GM18858 (cell line): Measurements from ENCODE around the gene C1QTNF5.

Experiments
- ATAC-seq: cut with Tn5 transposase; IDR thresholded peaks from one replicate; pipeline ENCODE4 v1.9.1; 2021; ENCODE audit not compliant: unreplicated experiment

Gene C1QTNF5

GRCh38 chr11:119373059-119373920 is 32.6 kb upstream of the C1QTNF5 start:
- no peak for ATAC-seq

GRCh38 chr11:119372260-119373058 is 31.8 kb upstream of the C1QTNF5 start:
- ATAC-seq = no peak

GRCh38 chr11:119371778-119372182 is 31.1 kb upstream of the C1QTNF5 start:
- no peak for ATAC-seq

- ATAC-seq = no peak
These were observed 30.5 kb upstream of the C1QTNF5 start for GRCh38 chr11:119371067-119371601.

GRCh38 chr11:119370486-119371046 is 29.9 kb upstream of the C1QTNF5 start:
- ATAC-seq = no peak

GRCh38 chr11:119369132-119369925 is 28.6 kb upstream of the C1QTNF5 start:
- ATAC-seq = no peak

- ATAC-seq = no peak
These were observed 27.7 kb upstream of the C1QTNF5 start for GRCh38 chr11:119368121-119369034.

- ATAC-seq = no peak
These were observed 27.0 kb upstream of the C1QTNF5 start for GRCh38 chr11:119367661-119368120.

GRCh38 chr11:119366690-119367620 is 26.3 kb upstream of the C1QTNF5 start:
- ATAC-seq = no peak

GRCh38 chr11:119365071-119365591 is 24.4 kb upstream of the C1QTNF5 start:
- no peak for ATAC-seq

- no peak for ATAC-seq
These were observed 23.3 kb upstream of the C1QTNF5 start for GRCh38 chr11:119363851-119364590.

GRCh38 chr11:119363081-119363850 is 22.6 kb upstream of the C1QTNF5 start:
- no peak for ATAC-seq

- ATAC-seq = no peak
These were observed 22.0 kb upstream of the C1QTNF5 start for GRCh38 chr11:119362741-119363080.

GRCh38 chr11:119361941-119362725 is 21.4 kb upstream of the C1QTNF5 start:
- no peak for ATAC-seq

GRCh38 chr11:119361056-119361787 is 20.5 kb upstream of the C1QTNF5 start:
- no peak for ATAC-seq
